ENCODE data around the gene GABBR2.

The GABBR2 gene

GRCh38 chr9:98359569-98359968 is 349.2 kb downstream of the GABBR2 start:
- Mint-ChIP-seq H3K4me3 (no peak overlapping the region), H3K4me1 (peaks cover 14% of the 10 kb centered on the region), H3K36me3 (ENCODE audit: low read depth) (no peaks in the 10 kb centered on the region), H3K27ac (peak overlapping the region in 1 of 3 experiments; percentile 49), H3K27me3 (ENCODE audit: low read depth) (peaks cover 8% of the 10 kb centered on the region), H3K9me3 (peaks cover 3% of the 10 kb centered on the region)
- TF ChIP-seq CTCF (IDR thresholded peaks at IDR 0.05; ENCODE audit: unreplicated experiment in 3 of 3) = no peak

- H3K4me3 Mint-ChIP-seq = no peak overlapping the region
- H3K27ac Mint-ChIP-seq = no peak overlapping the region
- no peaks in the 10 kb centered on the region for H3K36me3 Mint-ChIP-seq (ENCODE audit: low read depth)
- peaks cover 8% of the 10 kb centered on the region for H3K9me3 Mint-ChIP-seq
- H3K4me1 Mint-ChIP-seq = peaks cover under 1% of the 10 kb centered on the region
- peaks cover 8% of the 10 kb centered on the region for H3K27me3 Mint-ChIP-seq (ENCODE audit: low read depth)
- no peak for TF ChIP-seq CTCF (IDR thresholded peaks at IDR 0.05; ENCODE audit: unreplicated experiment in 3 of 3)
Measured at GRCh38 chr9:98357921-98358535, 350.7 kb downstream of the GABBR2 start.

- H3K27ac Mint-ChIP-seq = no peak overlapping the region
Measured at GRCh38 chr9:98356953-98357690, 351.6 kb downstream of the GABBR2 start.

GRCh38 chr9:98356326-98356725 is 352.4 kb downstream of the GABBR2 start:
- H3K27ac Mint-ChIP-seq = no peak overlapping the region
- H3K27me3 Mint-ChIP-seq (ENCODE audit: low read depth) = peaks cover 5% of the 10 kb centered on the region
- H3K4me1 Mint-ChIP-seq = no peaks in the 10 kb centered on the region
- H3K36me3 Mint-ChIP-seq (ENCODE audit: low read depth) = no peaks in the 10 kb centered on the region
- no peak for TF ChIP-seq CTCF (IDR thresholded peaks at IDR 0.05; ENCODE audit: unreplicated experiment in 3 of 3)
- no peak overlapping the region for H3K4me3 Mint-ChIP-seq
- peaks cover 15% of the 10 kb centered on the region for H3K9me3 Mint-ChIP-seq

More at GRCh38 chr9:98356953-98357690, 351.6 kb downstream of the GABBR2 start:
- Mint-ChIP-seq H3K4me3 (no peak overlapping the region), H3K27me3 (ENCODE audit: low read depth) (peaks cover 8% of the 10 kb centered on the region), H3K4me1 (no peaks in the 10 kb centered on the region), H3K36me3 (ENCODE audit: low read depth) (no peaks in the 10 kb centered on the region), H3K9me3 (peaks cover 8% of the 10 kb centered on the region)
- TF ChIP-seq CTCF (IDR thresholded peaks at IDR 0.05; ENCODE audit: unreplicated experiment in 3 of 3) = no peak

- Mint-ChIP-seq H3K9me3 (peaks cover 24% of the 10 kb centered on the region), H3K4me1 (no peaks in the 10 kb centered on the region), H3K27me3 (ENCODE audit: low read depth) (peaks cover 10% of the 10 kb centered on the region), H3K36me3 (ENCODE audit: low read depth) (no peaks in the 10 kb centered on the region), H3K4me3 (no peak overlapping the region), H3K27ac (no peak overlapping the region)
- TF ChIP-seq CTCF (IDR thresholded peaks at IDR 0.05; ENCODE audit: unreplicated experiment in 3 of 3) = no peak
Measured at GRCh38 chr9:98351370-98351769, 357.4 kb downstream of the GABBR2 start.
